GM12878 (cell line): ENCODE measurements around the gene LIPE. TPM values are rescaled to one million over a fixed set of nuclear protein-coding genes. Genes with fewer than 3 reads are reported as not detected.

Experiments
- ATAC-seq: fragments of 200-7000 bp; cut with Tn5 transposase; 3 replicates; pipeline ENCODE4 v1.9.1; 2020; ENCODE audit warnings: mild to moderate bottlenecking, moderate library complexity
- BruUV-seq: library from RNA; stranded (reverse); fragments of 400-500 nt; replicated peaks from 2 replicates; lab custom pipeline; 2021; lab: Mats Ljungman, UMichigan
- CTCF ChIA-PET: fragments of 300-600 bp; sonication (Branson Sonifier 250); formaldehyde crosslinking; extraction: SDS; loops from one replicate; lab custom pipeline; 2021; ENCODE audit warnings: inconsistent platforms; lab: Yijun Ruan, JAX
- POLR2A ChIA-PET: fragments of 350-600 bp; formaldehyde crosslinking; extraction: SDS; loops from one replicate; lab custom pipeline; 2021; ENCODE audit warnings: inconsistent platforms; lab: Charles Lee
- RAD21 ChIA-PET: fragments of 300-600 bp; sonication (Branson Sonifier 250); formaldehyde crosslinking; loops from one replicate; lab custom pipeline; 2023; ENCODE audit warnings: antibody characterized with exemption; ENCODE audit not compliant: unreplicated experiment; lab: Charles Lee
- SMC1A ChIA-PET: fragments of 300-600 bp; sonication (Branson Sonifier 250); formaldehyde crosslinking; loops from one replicate; lab custom pipeline; 2023; ENCODE audit not compliant: unreplicated experiment, uncharacterized antibody; lab: Charles Lee
- DNase-seq: peaks from one replicate; pipeline ENCODE4 v3.0.0-alpha.2; 2011; ENCODE audit warnings: low read depth, low spot score
- FAIRE-seq: peaks from 3 replicates; lab custom pipeline; 2011; peaks lifted over from hg19 to GRCh38; lab: Jason Lieb, UNC
- H2AFZ ChIP-seq: 2 replicates; pipeline ENCODE4 v1.6.0; 2011; ENCODE audit warnings: low read depth, low read length, control low read depth; ENCODE audit not compliant: control insufficient read depth
- H3K27ac ChIP-seq: 2 replicates; pipeline ENCODE4 v1.5.1; 2011; ENCODE audit warnings: control low read depth; ENCODE audit not compliant: control insufficient read depth, insufficient read depth
- H3K27me3 ChIP-seq, 2 experiments: replicated peaks in 1 of 2; 2 replicates each; pipeline versions ENCODE4 v1.6.0 to v1.6.1; 2011; ENCODE audit warnings: low read length in 1 of 2; ENCODE audit not compliant: control insufficient read depth in 2 of 2, insufficient read depth in 2 of 2
- H3K36me3 ChIP-seq, 2 experiments: 2 replicates each; pipeline ENCODE4 v1.5.1; 2011; ENCODE audit warnings: low read length in 1 of 2; ENCODE audit not compliant: control insufficient read depth in 2 of 2, insufficient read depth in 2 of 2
- H3K4me1 ChIP-seq: 2 replicates; pipeline ENCODE4 v1.6.1; 2011; ENCODE audit warnings: mild to moderate bottlenecking, low read length, moderate library complexity, mixed read lengths; ENCODE audit not compliant: control insufficient read depth, insufficient read depth
- H3K4me2 ChIP-seq: 2 replicates; pipeline ENCODE4 v1.6.0; 2011; ENCODE audit warnings: control low read depth; ENCODE audit not compliant: control insufficient read depth, insufficient read depth
- H3K4me3 ChIP-seq: fragments of 200-600 bp; sonication (generic); 2 replicates; pipeline ENCODE4 v1.5.1; 2016
- H3K79me2 ChIP-seq: 2 replicates; pipeline ENCODE4 v1.6.0; 2011; ENCODE audit warnings: low read length; ENCODE audit not compliant: control insufficient read depth, insufficient read depth
- H3K9ac ChIP-seq: 2 replicates; pipeline ENCODE4 v1.8.0; 2011; ENCODE audit warnings: low read length, control low read depth, mixed read lengths; ENCODE audit not compliant: control insufficient read depth, insufficient read depth
- H3K9me3 ChIP-seq: replicated peaks from 3 replicates; pipeline ENCODE4 v1.5.1; 2011; ENCODE audit warnings: mild to moderate bottlenecking, low read length; ENCODE audit not compliant: control insufficient read depth, insufficient read depth
- H4K20me1 ChIP-seq: 2 replicates; pipeline ENCODE4 v1.6.0; 2011; ENCODE audit not compliant: control insufficient read depth, insufficient read depth
- BHLHE40 ChIP-seq, 2 experiments: fragments of 450-650 bp in 1 of 2; IDR thresholded peaks; 2 replicates each; pipeline ENCODE4 v1.6.1; 2011 to 2017; ENCODE audit warnings: low read depth in 2 of 2, borderline replicate concordance in 1 of 2, improper control_type of control experiment in 1 of 2, low read length in 1 of 2, mild to moderate bottlenecking in 1 of 2
- CBFB ChIP-seq: IDR thresholded peaks from 2 replicates; pipeline ENCODE4 v1.6.1; 2016; ENCODE audit warnings: antibody characterized with exemption, low read depth
- EGR1 ChIP-seq, 2 experiments: IDR thresholded peaks; 1 replicate in 1 of 2; 2 replicates in 1 of 2; pipeline ENCODE4 v1.6.1; 2011 to 2012; ENCODE audit warnings: low read depth in 2 of 2, low read length in 2 of 2, borderline replicate concordance in 1 of 2, mild to moderate bottlenecking in 1 of 2, moderate library complexity in 1 of 2
- JUNB ChIP-seq: IDR thresholded peaks from 2 replicates; pipeline ENCODE4 v1.6.1; 2016; ENCODE audit warnings: antibody characterized with exemption, mild to moderate bottlenecking
- KAT2A ChIP-seq: conservative IDR thresholded peaks from 2 replicates; pipeline ENCODE4 v1.6.1; 2011; ENCODE audit warnings: low read depth, low read length; ENCODE audit not compliant: control insufficient read depth
- MXI1 ChIP-seq: fragments of 150-350 bp; IDR thresholded peaks from 2 replicates; pipeline ENCODE4 v1.6.1; 2011; ENCODE audit warnings: low read depth, mild to moderate bottlenecking, inconsistent platforms, low read length, improper control_type of control experiment
- RBBP5 ChIP-seq: fragments of 200-600 bp; sonication (generic); conservative IDR thresholded peaks from 2 replicates; pipeline ENCODE4 v1.6.1; 2016
- SMARCA5 ChIP-seq: fragments of 450-650 bp; IDR thresholded peaks from 2 replicates; pipeline ENCODE4 v1.6.1; 2017; ENCODE audit warnings: mild to moderate bottlenecking
- TAF1 ChIP-seq: IDR thresholded peaks from 2 replicates; pipeline ENCODE4 v1.6.1; 2011; ENCODE audit warnings: mild to moderate bottlenecking, low read depth, low read length, borderline replicate concordance
- TCF7 ChIP-seq: IDR thresholded peaks from 2 replicates; pipeline ENCODE4 v1.6.1; 2014; ENCODE audit warnings: antibody characterized with exemption, borderline replicate concordance
- WGBS: methylation state at CpG from one replicate; pipeline ENCODE4 v1.1.6; 2016; ENCODE audit warnings: low lambda C conversion rate; ENCODE audit not compliant: insufficient replicate concordance, insufficient coverage; ENCODE audit errors: missing lambda C conversion rate; 5-methylcytosine and 5-hydroxymethylcytosine counted together
- in situ Hi-C: fragments of 300-500 bp; cut with MboI; formaldehyde crosslinking; loops from 9 replicates; pipeline ENCODE4 v1.14.3; 2018; ENCODE audit warnings: mixed read lengths
- intact Hi-C: fragments of 100-400 bp; cut with micrococcal nuclease; formaldehyde crosslinking; loops from one replicate; pipeline ENCODE4 v1.14.2; 2022; ENCODE audit not compliant: unreplicated experiment
- polyA plus RNA-seq, 11 experiments: library from polyadenylated mRNA; depleted of rRNA in 4 of 11; unstranded in 6 of 11; stranded (reverse) in 5 of 11; fragments of >200 nt; fragmentation: Nextera tagmentation in 4 of 11; fragmentation: Illumina TruSeq in 1 of 11; extraction: Ambion mirVana in 4 of 11; extraction: Trizol in 1 of 11; gene quantifications; 1 replicate in 1 of 11; 2 replicates in 10 of 11; pipeline versions ENCODE4 v1.2.1 to v1.2.3, GENCODE V29; 2011 to 2016; ENCODE audit warnings: inconsistent platforms in 2 of 11, missing spikeins in 2 of 11, low read depth in 1 of 11
- total RNA-seq, 4 experiments: library from RNA; depleted of rRNA in 3 of 4; stranded (reverse); fragments of >200 nt in 3 of 4; fragmentation: Illumina TruSeq in 1 of 4; extraction: Trizol in 1 of 4; gene quantifications; 2 replicates each; pipeline versions ENCODE4 v1.2.1 to v1.2.3, GENCODE V29; 2013 to 2021

The LIPE gene
- total and polyA plus RNA-seq, 10 of the 15 experiments (the other 5 are each of a cell fraction or from before 2014, with no cell fraction given), result 0.02 to 33.3 (median 9.5) TPM

- ChIA-PET CTCF (interaction anchor here (2.0 to 6.8 kb wide), 5 partner anchors 12 to 25 kb away, joined by 10 to 95 read pairs (median 22); no protein-coding TSS in a partner anchor), SMC1A (interaction anchor here (1.9 to 3.5 kb wide), 3 partner anchors 13 to 25 kb away, joined by 7 to 15 read pairs (median 8); no protein-coding TSS in a partner anchor), RAD21 (interaction anchor here (0.7 to 2.1 kb wide), 4 partner anchors 10 to 20 kb away, joined by 3 to 15 read pairs (median 4); no protein-coding TSS in a partner anchor), POLR2A (interaction anchor here (0.9 to 2.3 kb wide), 2 partner anchors 13 to 24 kb away, joined by 3 to 5 read pairs; no protein-coding TSS in a partner anchor)
- Histone ChIP-seq H3K79me2 (peaks cover 4% of the 10 kb centered on the region), H3K4me3 (no peak overlapping the region), H3K27ac (no peak overlapping the region), H3K27me3 (no peaks in the 10 kb centered on the region), H3K36me3 (no peaks in the 10 kb centered on the region), H4K20me1 (no peaks in the 10 kb centered on the region), H3K9me3 (no peaks in the 10 kb centered on the region), H3K4me2 (no peak overlapping the region), H2AFZ (no peak overlapping the region), H3K9ac (no peak overlapping the region), H3K4me1 (peaks cover 16% of the 10 kb centered on the region)
- FAIRE-seq (no peak), ATAC-seq (no peak), DNase-seq (no peak)
- intact Hi-C loops, result loop anchor here (5.0 kb wide), 1 partner anchor 94 kb away; the partner anchor contains the start of gene MEGF8
- 73% methylated on average over 4 of the region's 4 CpGs for WGBS
- in situ Hi-C loops, result no loop called here
- TF ChIP-seq KAT2A, result no peak
- no peak for TF ChIP-seq TCF7
- TF ChIP-seq JUNB, result no peak
- TF ChIP-seq CBFB, result no peak
- TF ChIP-seq TAF1, result no peak
- TF ChIP-seq BHLHE40 (IDR thresholded peaks at IDR 0.05; ENCODE audit: borderline replicate concordance in 1 of 2, low read depth in 2 of 2, low read length in 1 of 2), result no peak
- TF ChIP-seq MXI1, result no peak
- TF ChIP-seq RBBP5, result no peak
- no peak for TF ChIP-seq EGR1 (IDR thresholded peaks at IDR 0.05; ENCODE audit: borderline replicate concordance in 1 of 2, low read depth in 2 of 2, low read length in 2 of 2)
- TF ChIP-seq SMARCA5, result no peak
- BruUV-seq, result no TSS peak
These were observed 6.1 kb downstream of the LIPE start for GRCh38 chr19:42421101-42421500.
